Measurements from ENCODE around the gene METTL22.

METTL22 gene, protein sequence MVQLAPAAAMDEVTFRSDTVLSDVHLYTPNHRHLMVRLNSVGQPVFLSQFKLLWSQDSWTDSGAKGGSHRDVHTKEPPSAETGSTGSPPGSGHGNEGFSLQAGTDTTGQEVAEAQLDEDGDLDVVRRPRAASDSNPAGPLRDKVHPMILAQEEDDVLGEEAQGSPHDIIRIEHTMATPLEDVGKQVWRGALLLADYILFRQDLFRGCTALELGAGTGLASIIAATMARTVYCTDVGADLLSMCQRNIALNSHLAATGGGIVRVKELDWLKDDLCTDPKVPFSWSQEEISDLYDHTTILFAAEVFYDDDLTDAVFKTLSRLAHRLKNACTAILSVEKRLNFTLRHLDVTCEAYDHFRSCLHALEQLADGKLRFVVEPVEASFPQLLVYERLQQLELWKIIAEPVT

GRCh38 chr16:8621572-8622314 is at the start of gene METTL22:
TSS of gene METTL22 (plus strand) at chr16:8621698. CDS start at chr16:8625666, 3,968 bp downstream.
- peak; percentile 69 for DNase-seq

- DNase-seq = no peak
Measured at GRCh38 chr16:8572063-8572918, 49.2 kb upstream of the METTL22 start.

- DNase-seq = peak; percentile 7
Measured at GRCh38 chr16:8572919-8573724, 48.4 kb upstream of the METTL22 start.

DNA sequence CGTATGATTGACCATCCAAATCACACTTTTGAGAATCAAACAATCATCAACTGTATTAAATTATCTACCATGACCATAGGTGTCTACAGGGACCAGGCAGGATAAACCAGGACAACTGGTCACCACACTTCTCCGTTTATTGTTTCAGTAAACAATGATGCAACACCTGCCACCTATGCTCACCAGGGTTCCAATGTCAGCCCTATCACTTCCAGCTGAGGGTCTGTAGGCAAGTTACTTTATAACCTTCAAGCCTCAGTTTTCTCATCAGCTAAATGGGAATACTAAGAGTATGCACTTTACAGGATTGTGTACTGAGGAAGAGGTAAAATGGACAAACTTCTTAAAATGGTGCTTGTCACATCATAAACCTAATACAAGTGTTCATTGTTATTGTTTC is 46.1 kb upstream of the METTL22 start:
- DNase-seq = no peak

DNA sequence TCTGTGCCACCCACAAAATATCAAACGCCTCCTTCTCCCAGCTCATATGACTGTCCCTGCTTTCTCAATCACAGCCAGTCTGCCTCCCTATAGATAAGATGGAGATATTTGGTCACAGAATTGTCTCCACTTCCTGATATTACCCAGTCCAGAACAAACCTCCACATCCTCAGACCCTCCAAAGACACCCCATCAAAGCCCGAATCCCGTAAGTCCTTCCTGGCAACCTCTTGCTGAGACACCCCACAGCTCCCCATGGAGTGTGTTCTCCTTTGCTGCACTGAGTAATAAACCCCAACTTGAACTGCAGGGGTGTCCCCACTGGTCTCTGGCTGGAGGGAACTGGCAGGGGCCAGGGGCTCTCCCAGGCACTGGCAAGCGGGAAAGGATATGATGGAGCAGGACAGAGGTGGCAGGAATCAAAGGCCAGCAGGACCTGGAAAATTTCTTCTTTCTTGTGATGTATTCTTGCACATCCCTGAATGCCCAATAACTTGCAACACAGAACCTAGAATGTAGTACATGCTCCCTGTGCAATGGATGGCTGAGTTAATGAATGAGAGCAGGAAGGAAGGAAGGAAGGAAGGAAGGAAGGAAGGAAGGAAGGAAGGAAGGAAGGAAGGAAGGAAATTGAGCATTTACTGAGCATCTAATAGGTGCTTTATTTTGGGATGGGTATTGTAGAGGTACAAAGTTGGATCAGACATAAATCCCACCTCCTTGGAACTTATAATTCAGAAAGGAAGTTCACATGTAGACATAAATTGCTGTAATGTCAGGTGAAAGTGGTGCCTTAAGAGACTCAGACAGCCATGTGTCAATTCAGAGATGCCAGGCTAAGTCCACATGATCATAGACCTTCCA is 45.1 kb upstream of the METTL22 start:
- no peak for DNase-seq

- DNase-seq = no peak
Measured at GRCh38 chr16:8577678-8578304, 43.7 kb upstream of the METTL22 start.

- no peak for DNase-seq
Measured at GRCh38 chr16:8579559-8579958, 41.9 kb upstream of the METTL22 start.

- no peak for DNase-seq
Measured at GRCh38 chr16:8581831-8582580, 39.5 kb upstream of the METTL22 start.

- no peak for DNase-seq
Measured at GRCh38 chr16:8583199-8583598, 38.3 kb upstream of the METTL22 start.

DNA sequence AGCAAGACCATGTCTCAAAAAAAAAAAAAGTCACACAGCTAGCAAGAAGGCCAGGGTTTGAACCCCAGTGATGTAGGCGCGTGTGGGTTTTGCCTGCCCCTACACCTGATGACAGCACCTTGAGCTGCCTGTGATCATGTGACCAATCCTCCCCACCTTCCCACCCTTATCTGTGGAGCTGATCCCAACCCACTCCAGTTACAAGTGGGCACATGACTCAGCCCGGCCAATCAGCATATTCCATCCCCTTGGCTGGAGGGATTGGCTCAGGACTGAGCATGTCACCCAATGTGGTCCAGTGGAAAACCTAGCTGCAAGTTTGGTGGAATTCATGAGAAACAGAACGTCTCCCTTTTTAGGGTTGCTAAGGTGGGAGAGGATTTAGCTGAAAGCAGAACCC is 37.8 kb upstream of the METTL22 start:
- DNase-seq = peak; percentile 33

- no peak for DNase-seq
Measured at GRCh38 chr16:8585041-8585440, 36.5 kb upstream of the METTL22 start.

DNA sequence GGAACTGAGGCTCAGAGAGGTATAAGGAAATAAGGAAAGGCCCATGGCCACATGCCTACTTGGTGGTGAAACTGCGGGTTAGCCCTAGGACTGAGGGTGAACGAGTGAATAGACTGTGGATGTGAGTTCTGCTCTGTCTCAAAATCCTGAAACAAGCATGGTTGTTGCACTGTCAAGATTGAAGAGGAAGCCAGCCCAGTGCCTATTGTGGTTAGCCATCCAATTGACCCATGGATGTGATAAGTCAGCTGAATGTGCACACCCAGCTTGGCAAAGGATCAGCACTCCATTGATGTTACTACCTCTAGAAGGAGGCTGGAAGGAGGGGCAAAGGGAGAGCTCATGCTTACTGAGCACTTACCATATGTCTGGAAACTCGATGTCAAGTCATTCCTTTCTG is 35.6 kb upstream of the METTL22 start:
- no peak for DNase-seq

DNA sequence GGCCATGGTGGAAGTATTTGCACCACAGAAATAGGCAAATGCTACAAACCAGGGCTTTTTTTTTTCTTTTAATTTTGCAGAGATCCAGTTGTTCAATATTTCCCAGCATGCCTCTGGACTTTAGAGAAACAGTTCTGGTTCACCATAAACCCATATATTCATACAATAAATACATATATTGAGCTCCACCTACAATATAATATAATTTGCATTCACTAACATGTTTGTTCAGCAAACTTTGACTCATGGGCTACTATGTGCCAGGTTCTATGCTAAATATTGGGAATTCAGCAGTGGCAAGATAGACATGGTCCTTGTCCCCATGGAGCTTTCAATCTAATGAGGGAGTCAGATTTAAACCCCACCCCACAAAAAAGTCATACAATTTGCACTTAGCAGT is 34.4 kb upstream of the METTL22 start:
- DNase-seq = no peak

GRCh38 chr16:8588682-8589056 is 32.8 kb upstream of the METTL22 start:
- no peak for DNase-seq

DNA sequence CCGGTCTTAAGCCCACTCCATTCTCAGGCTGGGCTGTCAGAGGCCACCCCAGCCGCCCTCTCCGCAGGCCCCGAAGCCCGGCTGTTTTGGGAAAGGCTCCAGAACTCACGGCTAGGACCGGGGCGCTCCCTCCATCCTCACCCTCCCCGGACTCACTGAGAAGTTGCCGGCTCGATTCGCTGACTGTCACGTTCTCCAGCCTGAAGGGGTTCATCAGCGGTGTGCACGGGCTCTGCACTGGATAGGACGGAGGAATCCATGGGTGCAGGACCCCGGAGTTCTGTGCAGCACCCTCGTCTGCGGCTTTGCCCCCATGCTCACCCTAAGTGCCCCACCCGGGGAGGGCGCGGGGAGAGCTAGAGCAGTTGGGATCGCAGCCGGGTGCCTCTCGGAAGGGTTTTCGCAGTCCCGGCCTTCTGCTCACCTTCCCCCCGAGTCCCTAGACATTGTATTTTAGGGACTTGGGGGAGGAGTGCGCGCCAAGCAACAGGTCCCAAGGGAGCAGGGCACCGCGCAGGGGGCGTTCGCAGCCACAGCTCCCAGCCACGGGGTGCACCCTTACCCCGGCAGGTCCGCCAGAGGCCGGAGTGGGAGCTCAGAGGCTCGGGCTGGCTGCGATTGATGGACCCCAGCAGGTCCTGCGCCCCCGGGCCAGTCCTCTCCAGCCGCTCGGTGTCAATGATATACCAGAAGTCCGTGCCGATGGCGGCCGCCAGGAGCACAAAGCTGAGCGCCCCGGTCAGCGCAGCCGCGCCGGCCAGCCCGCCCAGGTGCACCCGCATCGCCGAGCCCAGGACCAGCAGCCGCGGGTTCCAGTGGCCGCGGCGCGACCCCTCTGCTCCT is 32.2 kb upstream of the METTL22 start:
- DNase-seq = no peak

- no peak for DNase-seq
Measured at GRCh38 chr16:8589900-8590688, 31.4 kb upstream of the METTL22 start, which contains the start of gene TMEM114. TSS of gene TMEM114 (minus strand) at chr16:8590511. CDS start at chr16:8589838, 673 bp downstream.

GRCh38 chr16:8590811-8591210 is 30.7 kb upstream of the METTL22 start:
- no peak for DNase-seq

DNA sequence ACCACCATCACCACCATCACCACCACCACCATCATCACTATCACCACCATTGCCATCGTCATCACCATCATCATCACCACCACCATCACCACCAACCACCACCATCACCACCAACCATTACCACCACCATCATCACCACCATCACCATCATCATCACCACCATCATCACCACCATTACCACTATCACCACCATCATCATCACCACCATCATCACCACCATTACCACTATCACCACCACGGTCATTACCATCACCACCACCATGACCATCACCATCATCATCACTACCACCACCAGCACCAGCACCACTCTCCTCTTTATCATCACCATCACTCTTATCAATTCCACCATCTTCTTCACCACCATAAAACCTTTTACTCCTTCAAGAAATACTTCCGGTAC is 30.0 kb upstream of the METTL22 start:
- DNase-seq = no peak

Measured in NCI-H226 (cell line).